IPS DF 6.9 (cell line): ENCODE data around the gene UNK.
A peak's percentile ranks its signal among the peaks of the same experiment; 100 is the strongest.

Experiments
- DNase-seq: peaks from one replicate; pipeline ENCODE4 v3.0.0-alpha.2; 2013; ENCODE audit warnings: low read depth, low spot score
- H3K27ac ChIP-seq: one replicate; pipeline ENCODE4 v1.5.1; 2013; ENCODE audit warnings: low read length, control low read depth
- H3K27me3 ChIP-seq: 2 replicates; pipeline ENCODE4 v1.6.1; 2013; ENCODE audit warnings: mild to moderate bottlenecking, low read length; ENCODE audit not compliant: control insufficient read depth, insufficient read depth
- H3K36me3 ChIP-seq: 2 replicates; pipeline ENCODE4 v1.6.1; 2013; ENCODE audit warnings: low read length; ENCODE audit not compliant: control insufficient read depth, insufficient read depth
- H3K4me1 ChIP-seq: 2 replicates; pipeline ENCODE4 v1.6.1; 2013; ENCODE audit warnings: low read length; ENCODE audit not compliant: control insufficient read depth, insufficient read depth
- H3K4me3 ChIP-seq: 2 replicates; pipeline ENCODE4 v1.5.1; 2013; ENCODE audit warnings: mild to moderate bottlenecking, low read length
- H3K9me3 ChIP-seq: 2 replicates; pipeline ENCODE4 v1.6.1; 2013; ENCODE audit warnings: low read length, inconsistent platforms; ENCODE audit not compliant: control insufficient read depth, insufficient read depth
- WGBS: extraction: QIAGEN DNeasy Blood & Tissue Kit; methylation state at CpG from one replicate; pipeline ENCODE4 v1.1.7; 2013; ENCODE audit warnings: mixed read lengths, missing lambda C conversion rate; ENCODE audit not compliant: insufficient read length, insufficient coverage; 5-methylcytosine and 5-hydroxymethylcytosine counted together

The UNK gene

DNA sequence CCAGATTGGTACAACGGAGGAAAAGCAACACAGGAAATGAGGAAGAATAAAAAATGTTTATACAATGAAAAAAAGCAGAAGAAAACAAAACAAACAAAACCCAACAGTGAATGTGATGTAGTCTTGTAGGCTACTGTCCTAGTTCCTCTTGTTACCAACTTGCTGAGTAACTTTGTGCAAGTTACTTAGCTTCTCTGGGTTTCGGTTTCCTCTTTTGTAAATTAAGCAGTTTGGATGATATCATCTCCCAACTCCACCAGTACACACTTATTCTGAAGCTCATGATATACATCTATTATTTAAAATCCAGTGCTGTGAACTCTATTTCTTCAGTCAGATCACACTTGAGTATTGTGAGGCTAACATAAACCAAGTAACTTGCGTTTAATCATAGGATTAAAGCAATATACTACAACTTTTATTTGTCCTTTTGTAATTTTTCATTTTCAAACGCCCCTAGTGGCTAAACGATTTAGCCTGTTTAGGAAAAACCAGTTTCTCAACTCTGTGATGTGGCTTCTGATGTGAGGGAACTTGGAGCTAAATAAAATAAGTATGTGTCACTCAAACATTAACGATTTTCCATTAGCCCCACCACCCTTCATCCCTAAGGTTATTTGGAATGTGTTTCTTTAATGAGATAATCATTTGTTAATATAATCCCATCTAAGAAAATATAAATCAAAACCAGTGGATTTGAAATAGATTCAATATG, 1.4 kb upstream of the UNK start:
- DNase-seq = no peak

DNA sequence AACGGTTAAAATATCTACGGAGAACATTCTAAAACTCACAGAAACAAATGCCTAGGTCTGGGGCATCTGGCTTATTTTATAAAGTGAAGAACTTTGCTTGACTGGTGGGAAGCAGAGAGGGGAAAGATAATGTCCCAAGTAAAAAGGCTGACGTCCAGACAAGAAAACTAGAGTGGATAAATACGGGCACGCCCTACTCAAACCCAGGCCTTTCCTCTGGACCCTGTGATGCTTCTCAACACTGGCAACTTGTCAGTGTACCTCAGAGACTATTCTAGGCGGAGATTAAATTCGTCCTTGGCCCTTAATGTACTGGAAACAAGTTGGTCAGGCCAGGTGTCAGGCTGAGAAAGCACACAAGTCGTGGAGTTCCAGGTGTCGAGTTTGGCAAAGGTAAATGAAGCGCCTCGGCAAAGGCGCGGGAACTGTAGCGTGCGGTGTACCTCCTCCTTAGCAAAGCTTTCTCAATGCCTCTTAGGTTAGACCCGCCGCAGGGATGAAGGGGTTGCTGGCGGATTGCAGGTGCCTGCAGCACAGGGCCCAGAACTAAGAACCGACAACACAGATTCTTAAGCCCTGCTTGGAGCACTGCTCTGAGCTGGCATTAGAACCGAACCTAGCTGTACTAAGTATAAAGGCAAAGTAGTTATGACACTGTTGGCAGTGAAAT, 668 bp upstream of the UNK start:
- H3K4me1 ChIP-seq = peaks cover 3% of the 10 kb centered on the region; the same call in 1 of the 2 replicates
- H3K9me3 ChIP-seq = no peaks in the 10 kb centered on the region
- no CpG with 5 or more reads among the region's 20 CpGs for WGBS
- H3K27me3 ChIP-seq = no peaks in the 10 kb centered on the region
- DNase-seq = no peak
- H3K36me3 ChIP-seq = no peaks in the 10 kb centered on the region
- H3K4me3 ChIP-seq = no peak overlapping the region; the same call in 1 of the 2 replicates
- no peak overlapping the region for H3K27ac ChIP-seq

More for the DNA sequence above, 1.4 kb upstream of the UNK start:
- H3K27ac ChIP-seq = no peak overlapping the region
- no peaks in the 10 kb centered on the region for H3K9me3 ChIP-seq
- H3K27me3 ChIP-seq = no peaks in the 10 kb centered on the region
- peaks cover 3% of the 10 kb centered on the region; the same call in 1 of the 2 replicates for H3K36me3 ChIP-seq
- no CpG with 5 or more reads among the region's 6 CpGs for WGBS
- H3K4me1 ChIP-seq = peaks cover 3% of the 10 kb centered on the region; the same call in 1 of the 2 replicates
- no peak overlapping the region for H3K4me3 ChIP-seq

DNA sequence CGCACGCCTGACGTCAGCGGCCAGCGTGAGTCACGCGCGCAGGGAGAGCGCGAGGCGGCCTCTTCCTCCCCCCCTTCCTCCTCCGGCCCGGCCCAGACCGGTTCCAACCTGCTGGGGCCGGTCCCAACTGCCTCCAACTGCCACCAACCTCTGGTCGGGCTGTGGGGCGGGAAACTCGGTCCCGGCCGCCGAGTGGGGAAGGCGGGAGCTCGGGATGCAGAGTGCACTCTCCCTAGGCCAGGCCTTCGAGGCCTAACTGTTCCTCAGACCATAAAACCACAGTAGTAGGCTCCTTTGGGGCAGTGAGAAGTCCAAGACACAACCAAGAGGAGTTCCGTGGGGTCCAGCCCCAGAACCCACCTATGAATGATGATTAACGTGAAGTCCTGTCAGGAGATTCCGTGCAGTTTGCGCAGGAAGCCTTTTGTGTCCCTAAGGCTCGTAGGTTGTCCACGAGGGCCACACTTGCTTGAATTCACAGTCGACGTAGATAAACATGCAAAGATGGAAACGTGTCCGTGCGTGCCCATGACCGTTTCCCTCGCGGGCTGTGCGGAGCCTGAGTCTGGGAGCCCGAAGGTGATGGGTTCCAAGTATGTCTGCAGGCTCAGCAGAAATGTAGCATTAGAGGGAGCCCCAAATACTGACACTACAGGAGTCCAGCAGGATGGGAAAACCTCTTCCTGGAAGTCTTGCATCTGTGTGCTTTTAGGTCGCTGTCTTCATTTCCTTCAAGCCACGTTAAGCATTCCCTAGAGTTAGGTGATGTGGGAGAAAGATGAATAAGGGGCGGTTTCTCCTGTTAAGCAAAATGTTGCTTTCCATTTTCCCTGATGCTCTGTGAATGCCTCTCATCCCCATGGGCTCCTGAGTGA, 647 bp downstream of the UNK start:
- Histone ChIP-seq H3K4me3 (peak overlapping the region; percentile 69; the same call in 1 of the 2 replicates), H3K4me1 (peaks cover 3% of the 10 kb centered on the region; the same call in 1 of the 2 replicates), H3K36me3 (no peaks in the 10 kb centered on the region), H3K9me3 (no peaks in the 10 kb centered on the region), H3K27ac (no peak overlapping the region), H3K27me3 (no peaks in the 10 kb centered on the region)
- WGBS = no CpG with 5 or more reads among the region's 43 CpGs
- DNase-seq = no peak

DNA sequence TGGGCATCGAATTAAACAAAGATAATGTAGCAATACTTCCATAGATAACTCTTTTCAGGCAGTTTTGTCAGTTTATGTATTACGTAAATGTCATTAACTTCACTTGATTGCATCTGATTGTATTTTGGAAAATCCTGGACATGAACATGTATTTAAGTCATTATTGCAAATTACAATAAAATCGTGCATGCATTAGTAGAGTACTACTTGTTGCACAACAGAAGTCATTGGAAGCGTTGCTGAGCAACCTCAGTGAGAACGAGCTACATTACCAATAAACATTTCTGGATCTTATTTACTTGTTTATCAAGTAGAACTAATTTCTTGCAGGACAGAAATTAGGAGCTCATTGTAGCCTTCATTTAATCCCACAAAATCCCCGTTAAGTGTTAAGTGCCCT, 6.6 kb downstream of the UNK start:
- Histone ChIP-seq H3K36me3 (peaks cover 4% of the 10 kb centered on the region; the same call in 1 of the 2 replicates), H3K4me1 (no peaks in the 10 kb centered on the region; the same call in 1 of the 2 replicates), H3K27ac (no peak overlapping the region), H3K27me3 (no peaks in the 10 kb centered on the region), H3K9me3 (no peaks in the 10 kb centered on the region), H3K4me3 (no peak overlapping the region)
- no CpG with 5 or more reads among the region's 6 CpGs for WGBS
- no peak for DNase-seq

DNA sequence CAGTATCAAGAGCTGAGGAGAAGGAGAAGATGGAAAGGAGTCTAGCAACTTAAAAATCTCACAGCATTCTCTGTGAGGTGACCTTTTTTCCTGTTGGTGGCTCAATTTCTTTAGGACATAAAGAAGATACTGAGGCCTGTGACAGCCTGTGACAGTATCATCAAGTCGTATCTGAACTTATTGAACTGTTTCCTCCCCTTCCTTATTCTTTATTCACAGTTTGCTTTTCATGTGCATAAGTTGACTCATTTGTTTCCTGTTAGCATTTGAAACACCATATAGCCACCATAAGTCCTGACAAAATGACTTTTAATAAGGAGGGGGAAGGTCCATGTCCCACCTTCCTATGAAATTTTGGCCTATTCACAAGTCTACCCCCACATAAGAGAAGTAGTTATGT, 8.9 kb downstream of the UNK start:
- H3K27me3 ChIP-seq = no peaks in the 10 kb centered on the region
- no CpG with 5 or more reads among the region's 1 CpG for WGBS
- H3K4me1 ChIP-seq = no peaks in the 10 kb centered on the region
- H3K9me3 ChIP-seq = no peaks in the 10 kb centered on the region
- no peak overlapping the region for H3K27ac ChIP-seq
- H3K36me3 ChIP-seq = peaks cover 7% of the 10 kb centered on the region; the same call in 1 of the 2 replicates
- no peak overlapping the region for H3K4me3 ChIP-seq
- DNase-seq = no peak

DNA sequence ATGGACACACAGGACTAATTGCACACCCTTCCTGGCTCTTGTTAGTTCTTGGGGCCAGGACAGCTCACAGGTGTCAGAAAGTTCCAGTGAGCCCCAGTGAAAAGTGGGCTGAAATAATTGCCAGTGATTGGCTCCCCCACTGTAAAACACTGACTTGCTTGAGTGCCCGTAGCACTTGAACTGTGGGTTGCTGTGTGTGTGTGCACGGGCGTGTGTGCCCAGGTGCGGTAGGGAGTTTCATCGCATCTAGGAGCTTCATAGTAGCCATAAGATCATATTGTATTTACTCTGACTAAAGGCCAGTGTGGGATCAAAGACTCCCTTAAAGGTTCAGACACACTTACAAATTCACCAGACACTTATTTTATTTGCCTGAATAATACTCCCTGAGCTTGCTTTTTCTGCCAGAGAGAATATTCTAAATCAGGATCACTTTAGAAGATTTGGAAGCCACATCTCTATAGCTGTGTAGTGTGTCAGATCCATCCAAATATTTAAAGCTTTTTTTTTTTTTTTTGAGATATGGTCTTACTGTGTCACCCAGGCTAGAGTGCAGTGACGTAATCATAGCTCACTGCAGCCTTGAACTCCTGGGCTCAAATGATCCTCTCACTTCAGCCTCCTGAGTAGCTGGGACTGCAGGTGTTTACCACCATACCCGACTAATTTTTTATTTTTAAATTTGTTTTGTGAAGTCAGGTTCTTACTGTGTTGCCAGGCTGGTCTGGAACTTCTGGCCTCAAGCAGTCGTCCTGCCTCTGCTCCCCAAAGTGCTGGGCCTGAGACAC, 11.4 kb downstream of the UNK start:
- no CpG with 5 or more reads among the region's 8 CpGs for WGBS
- H3K27me3 ChIP-seq = no peaks in the 10 kb centered on the region
- H3K4me3 ChIP-seq = no peak overlapping the region
- H3K9me3 ChIP-seq = no peaks in the 10 kb centered on the region
- no peaks in the 10 kb centered on the region for H3K4me1 ChIP-seq
- H3K36me3 ChIP-seq = peaks cover 9% of the 10 kb centered on the region; the same call in 1 of the 2 replicates
- H3K27ac ChIP-seq = no peak overlapping the region
- no peak for DNase-seq

DNA sequence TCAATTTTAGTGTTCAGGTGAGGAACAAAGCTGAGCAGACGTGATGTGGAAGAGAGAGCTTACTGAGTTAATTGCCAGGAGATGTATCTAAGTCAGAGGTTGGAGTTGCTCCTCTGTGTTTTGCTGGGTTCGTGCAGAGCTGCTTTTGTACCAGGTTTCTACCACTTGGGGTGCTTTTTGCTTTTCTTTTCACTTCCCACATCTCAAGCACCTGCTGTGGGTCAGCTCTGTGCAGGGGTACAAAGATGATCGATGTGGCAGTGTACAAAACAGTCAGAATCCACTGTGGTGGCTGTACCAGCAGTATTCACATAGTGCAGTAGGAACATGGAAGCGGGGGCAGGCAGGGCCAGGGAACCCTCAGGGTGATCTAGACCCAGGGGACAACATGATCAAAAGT, 14.8 kb downstream of the UNK start:
- H3K27me3 ChIP-seq = no peaks in the 10 kb centered on the region
- H3K27ac ChIP-seq = no peak overlapping the region
- no CpG with 5 or more reads among the region's 4 CpGs for WGBS
- DNase-seq = no peak
- no peak overlapping the region for H3K4me3 ChIP-seq
- H3K9me3 ChIP-seq = no peaks in the 10 kb centered on the region
- no peaks in the 10 kb centered on the region for H3K4me1 ChIP-seq
- H3K36me3 ChIP-seq = peaks cover 6% of the 10 kb centered on the region; the same call in 1 of the 2 replicates

DNA sequence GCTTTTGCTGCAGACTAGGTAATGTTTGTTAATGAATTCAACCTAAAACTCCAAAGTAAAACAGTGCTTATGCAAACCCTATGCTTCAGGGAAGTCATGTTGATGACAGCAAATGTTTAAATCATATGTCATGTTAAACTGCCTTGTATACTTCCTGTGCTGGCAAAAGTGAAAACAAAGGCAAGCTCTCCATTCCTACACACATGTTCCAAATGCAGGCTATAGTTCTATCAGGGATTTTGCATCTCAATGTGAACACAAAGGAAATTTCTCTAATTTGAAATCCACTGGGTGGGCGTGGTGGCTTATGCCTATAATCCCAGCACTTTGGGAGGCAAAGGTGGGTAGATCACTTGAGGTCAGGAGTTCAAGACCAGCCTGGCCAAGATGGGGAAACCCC, 19.3 kb downstream of the UNK start:
- H3K36me3 ChIP-seq = peaks cover 3% of the 10 kb centered on the region; the same call in 1 of the 2 replicates

DNA sequence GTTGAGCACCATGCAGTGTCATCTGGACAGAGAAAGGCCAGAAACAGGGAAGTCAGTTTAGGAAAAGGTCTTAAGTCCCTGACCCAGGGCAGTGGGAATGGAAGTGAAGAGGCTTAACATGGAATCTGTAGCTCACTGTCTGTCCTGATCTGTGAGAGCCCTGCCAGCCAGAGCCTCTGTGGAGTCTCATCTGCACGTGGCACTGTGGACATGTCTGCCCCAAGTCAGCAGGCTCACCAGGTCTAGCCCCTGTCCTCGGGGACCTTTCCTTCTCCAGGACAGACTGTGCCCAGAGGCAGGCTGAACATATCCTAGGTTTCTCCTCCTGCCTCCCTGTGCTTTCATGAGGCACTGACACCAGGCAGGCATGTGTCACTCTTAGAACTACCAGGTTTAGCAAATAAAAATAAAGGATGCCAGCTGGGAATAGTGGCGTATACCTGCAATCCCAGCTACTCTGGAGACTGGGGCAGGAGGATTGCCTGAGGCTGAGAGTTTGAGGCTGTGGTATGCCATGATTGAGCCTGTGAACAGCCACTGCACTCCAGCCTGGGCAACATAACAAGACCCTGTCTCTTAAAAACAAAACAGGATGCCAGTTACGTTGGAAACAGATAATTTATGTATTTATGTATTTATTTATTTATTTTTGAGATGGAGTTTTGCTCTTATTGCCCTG, 22.4 kb downstream of the UNK start:
- no peaks in the 10 kb centered on the region for H3K4me1 ChIP-seq
- H3K27ac ChIP-seq = no peak overlapping the region
- no peaks in the 10 kb centered on the region for H3K9me3 ChIP-seq
- no peak for DNase-seq
- H3K36me3 ChIP-seq = peaks cover 11% of the 10 kb centered on the region; the same call in 1 of the 2 replicates
- H3K27me3 ChIP-seq = no peaks in the 10 kb centered on the region
- no CpG with 5 or more reads among the region's 4 CpGs for WGBS
- H3K4me3 ChIP-seq = no peak overlapping the region

More for the DNA sequence above, 19.3 kb downstream of the UNK start:
- H3K27me3 ChIP-seq = no peaks in the 10 kb centered on the region
- no peak overlapping the region for H3K27ac ChIP-seq
- H3K4me3 ChIP-seq = no peak overlapping the region
- WGBS = no CpG with 5 or more reads among the region's 1 CpG
- H3K4me1 ChIP-seq = no peaks in the 10 kb centered on the region
- no peak for DNase-seq
- H3K9me3 ChIP-seq = no peaks in the 10 kb centered on the region
